Fibroblast of lung (primary cell): Measurements from ENCODE around the gene LFNG. TPM values are rescaled to one million over a fixed set of nuclear protein-coding genes. Genes with fewer than 3 reads are reported as not detected.
A peak's percentile ranks its signal among the peaks of the same experiment; 100 is the strongest.

Experiments used
- DNase-seq, 2 donors: peaks; one replicate each; pipeline versions ENCODE4 v3.0.0 to v3.0.0-alpha.2; 2010; ENCODE audit warnings: low read depth in 2 of 2
- H2AFZ ChIP-seq: 2 replicates; pipeline ENCODE4 v1.5.1; 2012; ENCODE audit warnings: low read length, control low read depth, inconsistent platforms
- H3K27ac ChIP-seq: 2 replicates; pipeline ENCODE4 v1.5.1; 2011; ENCODE audit warnings: low read length, control low read depth; ENCODE audit not compliant: insufficient read depth
- H3K27me3 ChIP-seq: 2 replicates; pipeline ENCODE4 v1.5.1; 2011; ENCODE audit warnings: mild to moderate bottlenecking, low read length; ENCODE audit not compliant: control insufficient read depth, insufficient read depth
- H3K36me3 ChIP-seq: 2 replicates; pipeline ENCODE4 v1.5.1; 2011; ENCODE audit warnings: low read length; ENCODE audit not compliant: control insufficient read depth, insufficient read depth
- H3K4me1 ChIP-seq: 2 replicates; pipeline ENCODE4 v1.5.1; 2011; ENCODE audit warnings: low read length; ENCODE audit not compliant: control insufficient read depth, insufficient read depth; ENCODE audit errors: extremely low read depth
- H3K4me2 ChIP-seq: 2 replicates; pipeline ENCODE4 v1.5.1; 2011; ENCODE audit warnings: low read length, control low read depth; ENCODE audit not compliant: insufficient read depth; ENCODE audit errors: extremely low read depth
- H3K4me3 ChIP-seq, 4 experiments: fragments of 200-600 bp in 1 of 4; sonication (generic) in 1 of 4; replicated peaks in 1 of 4; 2 replicates each; pipeline ENCODE4 v1.5.1; 2011 to 2016; ENCODE audit warnings: low read length in 4 of 4, low read depth in 3 of 4, mild to moderate bottlenecking in 3 of 4, control low read depth in 2 of 4, inconsistent platforms in 1 of 4, mixed read lengths in 1 of 4; ENCODE audit not compliant: insufficient read depth in 1 of 4; ENCODE audit errors: control extremely low read depth in 1 of 4
- H3K79me2 ChIP-seq: 2 replicates; pipeline ENCODE4 v1.5.1; 2012; ENCODE audit warnings: mild to moderate bottlenecking, low read length, inconsistent platforms; ENCODE audit not compliant: control insufficient read depth, insufficient read depth
- H3K9ac ChIP-seq: 2 replicates; pipeline ENCODE4 v1.5.1; 2011; ENCODE audit warnings: mild to moderate bottlenecking, low read length, control low read depth; ENCODE audit not compliant: insufficient read depth
- H3K9me3 ChIP-seq: 2 replicates; pipeline ENCODE4 v1.5.1; 2012; ENCODE audit warnings: low read depth, low read length; ENCODE audit not compliant: control insufficient read depth, insufficient read depth
- H4K20me1 ChIP-seq: 2 replicates; pipeline ENCODE4 v1.5.1; 2011; ENCODE audit warnings: low read length; ENCODE audit not compliant: control insufficient read depth, insufficient read depth; ENCODE audit errors: extremely low read depth
- EZH2 ChIP-seq: IDR thresholded peaks from 2 replicates; pipeline ENCODE4 v1.5.1; 2012; ENCODE audit warnings: low read length, control low read depth, mild to moderate bottlenecking; ENCODE audit errors: missing control alignments
- polyA plus RNA-seq, 2 donors: library from polyadenylated mRNA; depleted of rRNA in 1 of 2; stranded (reverse) in 1 of 2; unstranded in 1 of 2; fragments of >200 nt; gene quantifications; 2 replicates each; pipeline ENCODE4 v1.2.1, GENCODE V29; 2011 to 2012; ENCODE audit warnings: missing spikeins in 1 of 2
- total RNA-seq: library from RNA; depleted of rRNA; stranded (reverse); fragments of >200 nt; gene quantifications from 2 replicates; pipeline ENCODE4 v1.2.1, GENCODE V29; 2014
- TF ChIP-seq, protein P1 (sequence below), 2 donors: IDR thresholded peaks in 1 of 2; conservative IDR thresholded peaks in 1 of 2; 1 replicate in 1 of 2; 2 replicates in 1 of 2; pipeline ENCODE4 v1.5.1; 2011 to 2012; ENCODE audit warnings: low read length in 2 of 2, control low read depth in 1 of 2, inconsistent platforms in 1 of 2, low read depth in 1 of 2, mild to moderate bottlenecking in 1 of 2

Gene LFNG
- total and polyA plus RNA-seq, 2 donors (not counting 1 experiment from before 2014, with no cell fraction given) = 0.33 to 3.5 TPM

DNA sequence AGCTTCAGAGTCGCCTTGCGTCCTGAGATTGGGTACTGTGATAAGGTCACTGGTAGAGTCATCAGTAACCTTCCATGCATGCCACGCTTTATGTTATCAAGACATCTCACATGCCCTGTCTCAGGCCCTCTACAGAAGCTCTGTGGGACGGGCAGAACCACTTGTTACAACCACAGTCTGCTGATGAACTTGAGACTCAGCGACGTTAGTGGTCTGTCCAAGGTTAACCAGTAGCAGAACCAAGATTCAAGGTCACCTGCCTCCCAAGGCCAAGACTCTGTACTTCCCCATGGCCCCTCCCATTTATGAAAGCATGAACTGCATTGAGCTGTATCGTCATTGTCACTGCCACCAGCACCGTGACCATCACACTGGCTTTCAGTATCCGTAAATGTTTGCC is 54.2 kb downstream of the LFNG start:
- no peak for TF ChIP-seq EZH2
- TF ChIP-seq, protein P1, sequence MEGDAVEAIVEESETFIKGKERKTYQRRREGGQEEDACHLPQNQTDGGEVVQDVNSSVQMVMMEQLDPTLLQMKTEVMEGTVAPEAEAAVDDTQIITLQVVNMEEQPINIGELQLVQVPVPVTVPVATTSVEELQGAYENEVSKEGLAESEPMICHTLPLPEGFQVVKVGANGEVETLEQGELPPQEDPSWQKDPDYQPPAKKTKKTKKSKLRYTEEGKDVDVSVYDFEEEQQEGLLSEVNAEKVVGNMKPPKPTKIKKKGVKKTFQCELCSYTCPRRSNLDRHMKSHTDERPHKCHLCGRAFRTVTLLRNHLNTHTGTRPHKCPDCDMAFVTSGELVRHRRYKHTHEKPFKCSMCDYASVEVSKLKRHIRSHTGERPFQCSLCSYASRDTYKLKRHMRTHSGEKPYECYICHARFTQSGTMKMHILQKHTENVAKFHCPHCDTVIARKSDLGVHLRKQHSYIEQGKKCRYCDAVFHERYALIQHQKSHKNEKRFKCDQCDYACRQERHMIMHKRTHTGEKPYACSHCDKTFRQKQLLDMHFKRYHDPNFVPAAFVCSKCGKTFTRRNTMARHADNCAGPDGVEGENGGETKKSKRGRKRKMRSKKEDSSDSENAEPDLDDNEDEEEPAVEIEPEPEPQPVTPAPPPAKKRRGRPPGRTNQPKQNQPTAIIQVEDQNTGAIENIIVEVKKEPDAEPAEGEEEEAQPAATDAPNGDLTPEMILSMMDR (conservative IDR thresholded peaks at IDR 0.05 in 1 of 2, IDR thresholded peaks at IDR 0.05 in 1 of 2; ENCODE audit: low read depth in 1 of 2, low read length in 2 of 2) = no peak

DNA sequence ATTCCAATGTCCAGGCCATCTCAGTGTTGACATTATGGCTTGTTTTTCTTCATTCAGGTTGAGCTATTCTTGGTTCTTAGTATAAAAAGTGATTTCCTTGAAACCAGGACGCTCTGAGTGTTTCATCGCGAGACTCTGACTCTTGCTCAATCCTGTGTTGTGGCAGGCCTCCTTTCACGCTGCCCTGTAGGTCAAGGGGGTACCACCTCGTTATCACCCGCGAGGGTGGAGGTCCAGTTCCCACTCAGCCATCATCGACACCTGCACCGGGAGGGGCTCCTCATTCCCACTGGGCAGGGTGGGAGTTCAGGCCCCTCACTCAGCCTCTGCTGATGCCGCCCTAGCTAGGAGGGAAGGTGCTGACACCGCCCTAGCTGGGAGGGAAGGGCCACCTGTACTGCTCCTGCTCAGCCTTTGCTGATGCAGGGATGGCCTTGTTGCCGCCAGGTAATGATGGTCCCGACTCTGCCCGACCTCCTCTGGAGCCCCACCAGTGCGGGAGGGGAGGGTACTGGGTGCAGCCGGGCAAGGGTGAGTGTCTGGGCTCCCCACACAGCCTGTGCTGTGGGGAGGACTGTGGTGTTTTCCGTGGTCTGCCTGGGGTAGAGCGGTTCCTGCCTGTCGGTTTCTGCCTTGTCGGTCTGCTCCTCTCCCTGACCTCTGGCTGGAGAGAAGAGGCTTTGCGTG is 55.6 kb downstream of the LFNG start:
- no peaks in the 10 kb centered on the region for H4K20me1 ChIP-seq
- no peak overlapping the region for H3K4me3 ChIP-seq
- no peaks in the 10 kb centered on the region for H3K9me3 ChIP-seq
- H3K9ac ChIP-seq = no peak overlapping the region
- no peak overlapping the region for H3K4me2 ChIP-seq
- no peaks in the 10 kb centered on the region for H3K79me2 ChIP-seq
- H3K27me3 ChIP-seq = no peaks in the 10 kb centered on the region
- H3K27ac ChIP-seq = no peak overlapping the region
- TF ChIP-seq, protein P1 (conservative IDR thresholded peaks at IDR 0.05 in 1 of 2, IDR thresholded peaks at IDR 0.05 in 1 of 2; ENCODE audit: low read depth in 1 of 2, low read length in 2 of 2) = no peak
- TF ChIP-seq EZH2 = no peak
- no peak for DNase-seq
- no peak overlapping the region for H2AFZ ChIP-seq
- peaks cover 2% of the 10 kb centered on the region for H3K36me3 ChIP-seq
- peaks cover 2% of the 10 kb centered on the region for H3K4me1 ChIP-seq

More for the DNA sequence above, 54.2 kb downstream of the LFNG start:
- Histone ChIP-seq H3K9me3 (no peaks in the 10 kb centered on the region), H3K36me3 (peaks cover 2% of the 10 kb centered on the region), H3K27me3 (no peaks in the 10 kb centered on the region), H3K9ac (no peak overlapping the region), H3K79me2 (no peaks in the 10 kb centered on the region), H4K20me1 (no peaks in the 10 kb centered on the region), H3K4me1 (peaks cover 2% of the 10 kb centered on the region), H3K4me3 (no peak overlapping the region), H3K4me2 (no peak overlapping the region), H2AFZ (no peak overlapping the region), H3K27ac (no peak overlapping the region)
- DNase-seq = no peak

DNA sequence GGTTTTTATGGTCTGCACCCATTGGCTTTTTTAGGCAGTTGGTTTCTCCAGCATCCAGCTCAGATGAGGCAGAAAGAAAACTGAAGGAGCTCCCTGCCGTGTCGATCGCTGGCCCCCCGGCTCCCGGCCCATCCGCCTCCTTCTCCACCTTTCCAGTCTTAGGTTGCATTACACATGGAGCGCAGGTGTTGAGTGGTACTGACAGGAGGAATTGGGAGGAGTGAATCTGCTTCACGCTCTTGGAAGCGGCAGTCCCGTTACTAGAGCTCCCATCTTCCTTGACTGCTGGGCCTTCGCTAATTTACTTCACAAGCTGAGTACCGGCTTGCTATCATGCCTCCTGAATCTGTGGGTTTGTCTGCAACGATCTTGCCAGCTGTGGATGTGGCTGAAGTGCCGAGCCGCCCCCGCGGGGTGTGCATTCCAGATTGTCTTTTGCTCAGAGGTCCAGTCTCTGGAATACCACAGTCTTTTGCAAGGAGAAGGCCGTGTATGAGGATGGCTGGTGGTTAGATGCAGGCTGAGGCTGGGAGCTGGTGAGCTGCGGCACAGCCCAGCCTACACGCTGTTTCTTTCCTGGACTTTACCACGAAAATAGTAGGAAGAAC is 56.3 kb downstream of the LFNG start:
- no peak overlapping the region for H3K4me3 ChIP-seq
- DNase-seq = peak in 1 of 2 donors; percentile 88

More for the DNA sequence above, 56.3 kb downstream of the LFNG start:
- no peak overlapping the region for H3K9ac ChIP-seq
- no peak overlapping the region for H2AFZ ChIP-seq
- H3K27ac ChIP-seq = no peak overlapping the region
- no peaks in the 10 kb centered on the region for H3K79me2 ChIP-seq
- H4K20me1 ChIP-seq = no peaks in the 10 kb centered on the region
- TF ChIP-seq EZH2 = no peak
- TF ChIP-seq, protein P1 (conservative IDR thresholded peaks at IDR 0.05 in 1 of 2, IDR thresholded peaks at IDR 0.05 in 1 of 2; ENCODE audit: low read depth in 1 of 2, low read length in 2 of 2) = no peak
- H3K4me1 ChIP-seq = peaks cover 2% of the 10 kb centered on the region
- H3K4me2 ChIP-seq = no peak overlapping the region
- no peaks in the 10 kb centered on the region for H3K9me3 ChIP-seq
- peaks cover 2% of the 10 kb centered on the region for H3K36me3 ChIP-seq
- no peaks in the 10 kb centered on the region for H3K27me3 ChIP-seq
